Activated CD4-positive, alpha-beta T cell treated with anti-CD3 and anti-CD28 coated beads, Interleukin-2, Interleukin-4, amounts not matched to agents 100 ng/mL and 50 ng/mL, durations not matched to agents 16 hours and 8 hours (primary cell): Measurements from ENCODE around the gene MRNIP.
"Not testable (repeated sequence)": the region's sequence is repeated elsewhere in the genome, so short reads cannot be mapped to it uniquely, and the experiment has no call there.

Experiments used
- DNase-seq: peaks from one replicate; pipeline ENCODE4 v3.0.0-alpha.2; 2020; ENCODE audit warnings: low spot score

Gene MRNIP

GRCh38 chr5:179792612-179793467 lies 65.8 kb downstream of the MRNIP start:
- no peak for DNase-seq

GRCh38 chr5:179791881-179792611 lies 66.6 kb downstream of the MRNIP start:
- DNase-seq: no peak

- not testable (repeated sequence) for DNase-seq
These were observed 69.3 kb downstream of the MRNIP start for GRCh38 chr5:179789278-179789677.

DNA sequence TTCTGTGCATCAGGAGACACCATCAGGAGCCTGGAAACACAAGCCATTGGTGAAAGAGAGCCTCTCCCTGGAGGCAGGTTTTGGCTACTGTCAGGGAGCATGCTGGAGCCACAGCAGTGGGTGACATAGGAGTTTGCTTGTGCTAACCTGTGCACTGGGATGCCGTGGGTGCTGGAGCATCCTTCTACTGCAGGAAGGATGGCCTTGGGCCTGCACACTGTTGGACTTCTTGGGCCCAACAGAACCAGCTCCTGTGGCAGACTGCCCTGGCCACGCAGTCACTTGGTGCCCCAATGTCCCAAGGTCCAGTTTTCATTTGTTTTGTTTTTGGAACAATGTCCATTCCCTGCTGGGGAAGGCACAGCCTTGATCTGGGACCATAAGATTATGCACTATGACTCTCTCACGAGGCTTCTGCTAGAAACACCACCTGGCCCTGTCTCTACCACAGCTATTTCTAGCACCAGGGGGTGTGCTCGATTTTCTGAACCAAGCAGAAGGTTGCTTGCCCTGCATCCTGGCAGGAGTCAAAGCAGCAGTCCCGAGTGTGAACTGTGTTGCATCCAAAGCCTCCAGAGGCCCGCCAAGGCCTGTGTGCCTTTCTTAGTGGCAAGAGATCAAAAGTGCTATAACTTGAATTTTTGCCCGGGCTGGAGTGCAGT lies 70.3 kb downstream of the MRNIP start:
- DNase-seq: no peak
